Measurements from ENCODE around the gene EIF2AK3. TPM values are rescaled to one million over a fixed set of nuclear protein-coding genes. Genes with fewer than 3 reads are reported as not detected.

EIF2AK3 gene
- total and polyA plus RNA-seq, 8 donors, result 4.8 to 92.3 (median 40.5) TPM

DNA sequence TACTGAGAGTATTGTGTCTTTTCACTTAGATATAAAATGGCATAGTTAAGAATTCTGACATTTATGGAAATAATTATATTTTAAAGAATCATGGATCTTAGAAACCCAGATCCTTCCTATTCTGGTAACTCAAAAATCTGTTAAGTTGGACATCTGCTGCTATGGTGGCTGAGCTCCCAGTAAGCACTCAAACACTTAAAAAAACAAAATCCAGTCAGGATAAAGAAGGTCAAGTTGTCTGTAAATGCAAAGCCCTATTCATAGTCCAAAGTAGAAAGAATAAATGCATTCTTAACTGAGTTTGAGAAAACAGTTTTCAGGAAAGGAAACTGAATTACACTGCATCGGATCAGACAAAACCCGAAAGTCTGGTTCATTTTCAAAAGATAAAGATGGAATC is 35.6 kb downstream of the EIF2AK3 start:
- intact Hi-C loops (cut with DNase I; ENCODE audit: low total_unique reads), result loop anchor here (5.0 kb wide), 1 partner anchor 76 kb away; no protein-coding TSS in a partner anchor
- no peaks in the 10 kb centered on the region for H3K27me3 ChIP-seq
- no peak for TF ChIP-seq EP300 (IDR thresholded peaks at IDR 0.05)
- no peak for TF ChIP-seq POLR2AphosphoS5 (IDR thresholded peaks at IDR 0.05)
- TF ChIP-seq CTCF (IDR thresholded peaks at IDR 0.05), result no peak
- no peak for TF ChIP-seq POLR2A (IDR thresholded peaks at IDR 0.05)
- no peaks in the 10 kb centered on the region for H3K9me3 ChIP-seq
- peak in 1 of 2 donors; percentile 26 for DNase-seq
- peak overlapping the region in 3 of 5 donors; percentile 18 to 49 (median 40) for H3K27ac ChIP-seq
- H3K4me3 ChIP-seq, result no peak overlapping the region
- H3K36me3 ChIP-seq, result peaks cover 12 to 77% (median 63%) of the 10 kb centered on the region in 4 donors
- H3K4me1 ChIP-seq, result peaks cover 0 to 22% (median 6%) of the 10 kb centered on the region in 4 donors
- WGBS, 5 donors, result 18 to 45% (median 30%) methylated on average over 2 of the region's 2 CpGs

DNA sequence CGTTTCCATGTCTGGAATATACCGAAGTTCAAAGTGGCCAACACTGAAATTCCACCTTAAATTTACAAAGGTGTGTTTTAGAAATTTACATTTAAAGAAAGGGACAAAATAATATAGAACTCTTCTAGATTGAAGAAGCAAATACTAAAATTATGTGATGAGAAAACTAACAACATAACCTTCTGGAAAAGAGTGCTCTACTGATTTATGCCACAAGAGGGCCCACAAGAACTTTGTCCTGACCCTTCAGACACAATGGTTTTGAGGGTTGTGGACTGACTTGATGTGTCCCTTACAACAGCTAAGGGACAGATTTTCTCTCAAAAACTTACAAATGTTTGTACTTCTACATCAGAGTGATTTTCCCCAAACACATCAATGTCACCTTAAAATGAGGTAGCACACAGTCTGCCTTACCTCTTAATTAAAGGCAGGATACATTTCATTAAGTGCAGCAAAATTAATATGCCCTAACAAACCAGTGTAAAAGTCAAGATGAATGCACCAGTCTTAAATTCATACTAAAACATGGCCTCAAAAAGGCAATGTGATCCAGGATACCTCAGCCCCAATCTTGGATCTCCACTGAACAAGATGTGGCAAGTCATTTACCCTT is 36.2 kb downstream of the EIF2AK3 start:
- no peaks in the 10 kb centered on the region for H3K27me3 ChIP-seq
- H3K36me3 ChIP-seq, result peaks cover 12 to 83% (median 68%) of the 10 kb centered on the region in 4 donors
- peak in 1 of 3 donors; percentile 55 for TF ChIP-seq POLR2AphosphoS5 (IDR thresholded peaks at IDR 0.05)
- TF ChIP-seq POLR2A (IDR thresholded peaks at IDR 0.05), result no peak
- TF ChIP-seq CTCF (IDR thresholded peaks at IDR 0.05), result peak in 5 of 7 experiments; percentile 71 to 86 (median 77)
- H3K4me1 ChIP-seq, result peaks cover 0 to 16% (median 4%) of the 10 kb centered on the region in 4 donors
- H3K9me3 ChIP-seq, result no peaks in the 10 kb centered on the region
- 85 to 97% (median 92%) methylated on average over 2 of the region's 2 CpGs for WGBS, 5 donors
- H3K27ac ChIP-seq, result peak overlapping the region in 3 of 5 donors; percentile 18 to 49 (median 40)
- H3K4me3 ChIP-seq, result no peak overlapping the region
- DNase-seq, result peak in 1 of 2 donors; percentile 85
- intact Hi-C loops (cut with DNase I; ENCODE audit: low total_unique reads), result loop anchor here (5.0 kb wide), 1 partner anchor 76 kb away; no protein-coding TSS in a partner anchor

DNA sequence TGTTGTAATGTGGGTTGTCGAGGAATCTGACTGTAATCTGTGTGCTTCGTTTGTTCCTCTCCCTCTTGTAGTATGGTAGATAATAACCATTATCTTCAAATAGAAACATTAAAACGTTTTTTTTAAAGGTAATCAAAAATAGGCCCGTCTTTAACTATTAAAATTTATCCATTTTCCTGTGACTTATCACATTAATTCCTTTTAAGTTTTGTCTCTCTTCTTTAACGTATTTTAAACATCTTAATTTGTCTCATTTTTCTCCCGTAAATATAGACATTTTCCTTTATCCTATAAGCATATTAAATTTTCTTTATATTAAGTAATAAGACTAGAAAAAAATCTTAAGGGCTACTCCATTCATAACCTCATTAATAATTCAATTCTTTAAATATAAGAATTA is 41.3 kb downstream of the EIF2AK3 start:
- no peak overlapping the region for H3K27ac ChIP-seq
- DNase-seq, result no peak
- H3K4me3 ChIP-seq, result no peak overlapping the region
- TF ChIP-seq CTCF (IDR thresholded peaks at IDR 0.05) (no peak), EP300 (IDR thresholded peaks at IDR 0.05) (no peak), POLR2AphosphoS5 (IDR thresholded peaks at IDR 0.05) (no peak)
- H3K4me1 ChIP-seq, result no peaks in the 10 kb centered on the region
- intact Hi-C loops (cut with DNase I; ENCODE audit: low total_unique reads), result no loop called here
- peaks cover 31 to 100% (median 96%) of the 10 kb centered on the region in 4 donors for H3K36me3 ChIP-seq
- no peaks in the 10 kb centered on the region for H3K9me3 ChIP-seq
- 80 to 85% (median 81%) methylated on average over 6 of the region's 6 CpGs for WGBS, 5 donors
- no peaks in the 10 kb centered on the region for H3K27me3 ChIP-seq

DNA sequence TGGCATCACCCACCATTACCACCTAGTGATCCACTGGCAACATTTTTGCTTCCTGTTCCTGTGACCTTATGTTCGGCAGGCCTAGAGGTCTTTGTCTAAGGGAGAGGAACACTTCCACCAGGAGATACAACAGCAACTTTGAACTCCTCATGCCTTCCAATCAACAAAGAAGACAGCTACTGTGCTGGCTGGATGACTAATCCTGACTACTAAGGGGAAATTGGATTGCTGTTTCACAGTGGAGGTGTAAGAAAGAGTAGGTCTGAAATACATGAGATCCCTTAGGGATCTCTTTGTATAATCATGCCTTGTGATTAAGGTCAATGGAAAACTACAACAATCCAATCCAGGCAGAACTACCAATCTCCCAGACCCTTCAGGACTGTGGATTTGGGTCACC is 45.2 kb downstream of the EIF2AK3 start:
- Histone ChIP-seq H3K36me3 (peaks cover 19 to 100% (median 97%) of the 10 kb centered on the region in 4 donors), H3K27ac (no peak overlapping the region), H3K4me1 (no peaks in the 10 kb centered on the region), H3K4me3 (no peak overlapping the region), H3K27me3 (no peaks in the 10 kb centered on the region), H3K9me3 (no peaks in the 10 kb centered on the region)
- no peak for DNase-seq
- TF ChIP-seq CTCF (IDR thresholded peaks at IDR 0.05) (no peak), EP300 (IDR thresholded peaks at IDR 0.05) (no peak), POLR2A (IDR thresholded peaks at IDR 0.05) (no peak)
- 74 to 89% (median 80%) methylated on average over 1 of the region's 1 CpG for WGBS, 5 donors
- intact Hi-C loops (cut with DNase I; ENCODE audit: low total_unique reads), result no loop called here

All from stomach (tissue), 9 donors.